HEK293 (cell line): Measurements from ENCODE around the gene TMEM174.

Source experiments
- CTCF ChIA-PET: fragments of 350-600 bp; formaldehyde crosslinking; extraction: SDS; loops from one replicate; lab custom pipeline; 2021; ENCODE audit warnings: antibody characterized with exemption; lab: Yijun Ruan, JAX
- POLR2A ChIA-PET: fragments of 300-600 bp; formaldehyde crosslinking; extraction: SDS; loops from one replicate; lab custom pipeline; 2020; ENCODE audit warnings: antibody characterized with exemption, inconsistent platforms; lab: Yijun Ruan, JAX
- H3K27ac ChIP-seq: fragments of 200-500 bp; sonication (Bioruptor generic); 2 replicates; pipeline ENCODE4 v1.5.1; 2014; ENCODE audit warnings: low read depth, low read length, control low read depth, inconsistent platforms; ENCODE audit errors: extremely low read depth
- H3K36me3 ChIP-seq, 2 experiments: fragments of 200-500 bp in 1 of 2; sonication (Bioruptor generic) in 1 of 2; 1 replicate in 1 of 2; 2 replicates in 1 of 2; pipeline ENCODE4 v1.5.1; 2014 to 2017; ENCODE audit warnings: inconsistent platforms in 2 of 2, low read length in 2 of 2; ENCODE audit not compliant: control insufficient read depth in 2 of 2, insufficient read depth in 1 of 2
- H3K4me1 ChIP-seq: fragments of 200-500 bp; sonication (Bioruptor generic); 2 replicates; pipeline ENCODE4 v1.5.1; 2014; ENCODE audit warnings: mild to moderate bottlenecking, low read length, inconsistent platforms; ENCODE audit not compliant: control insufficient read depth, insufficient read depth
- H3K4me3 ChIP-seq: 2 replicates; pipeline ENCODE4 v1.5.1; 2011; ENCODE audit warnings: low read depth, mild to moderate bottlenecking, control low read depth, low read length, moderate library complexity
- H3K9me3 ChIP-seq: fragments of 200-500 bp; sonication (Bioruptor generic); 2 replicates; pipeline ENCODE4 v1.5.1; 2014; ENCODE audit warnings: low read depth, low read length, inconsistent platforms; ENCODE audit not compliant: control insufficient read depth, insufficient read depth
- BCL11A ChIP-seq: fragments of 450-650 bp; formaldehyde crosslinking; IDR thresholded peaks from 2 replicates; pipeline ENCODE4 v1.5.1; 2016; ENCODE audit warnings: low read depth, missing biosample characterization, missing genetic modification characterization
- EGR2 ChIP-seq: fragments of 450-650 bp; formaldehyde crosslinking; IDR thresholded peaks from 2 replicates; pipeline ENCODE4 v1.5.1; 2016; ENCODE audit warnings: low read depth, missing biosample characterization, missing genetic modification characterization
- IKZF3 ChIP-seq: fragments of 450-650 bp; IDR thresholded peaks from 2 replicates; pipeline ENCODE4 v1.5.0; 2018; ENCODE audit warnings: missing biosample characterization, mild to moderate bottlenecking, missing genetic modification characterization, moderate library complexity
- MYNN ChIP-seq: fragments of 450-650 bp; formaldehyde crosslinking; IDR thresholded peaks from 2 replicates; pipeline ENCODE4 v1.5.1; 2016; ENCODE audit warnings: missing biosample characterization, missing genetic modification characterization, borderline replicate concordance
- PRDM1 ChIP-seq: fragments of 450-650 bp; formaldehyde crosslinking; IDR thresholded peaks from 2 replicates; pipeline ENCODE4; 2016; ENCODE audit warnings: missing biosample characterization, missing genetic modification characterization
- SCRT2 ChIP-seq: fragments of 450-650 bp; formaldehyde crosslinking; IDR thresholded peaks from 2 replicates; pipeline ENCODE4 v1.5.1; 2016; ENCODE audit warnings: missing biosample characterization, missing genetic modification characterization
- WT1 ChIP-seq: fragments of 450-650 bp; formaldehyde crosslinking; IDR thresholded peaks from 2 replicates; pipeline ENCODE4 v1.5.1; 2016; ENCODE audit warnings: missing biosample characterization, missing genetic modification characterization
- ZBTB17 ChIP-seq: fragments of 450-650 bp; formaldehyde crosslinking; IDR thresholded peaks from 2 replicates; pipeline ENCODE4 v1.5.1; 2016; ENCODE audit warnings: missing biosample characterization, missing genetic modification characterization
- ZBTB6 ChIP-seq: fragments of 450-650 bp; formaldehyde crosslinking; IDR thresholded peaks from 2 replicates; pipeline ENCODE4 v1.5.1; 2017; ENCODE audit warnings: missing biosample characterization, missing genetic modification characterization
- ZNF155 ChIP-seq: fragments of 450-650 bp; formaldehyde crosslinking; IDR thresholded peaks from 2 replicates; pipeline ENCODE4 v1.5.1; 2016; ENCODE audit warnings: missing biosample characterization, missing genetic modification characterization
- ZNF202 ChIP-seq: fragments of 450-650 bp; formaldehyde crosslinking; IDR thresholded peaks from 2 replicates; pipeline ENCODE4 v1.5.1; 2016; ENCODE audit warnings: missing biosample characterization, missing genetic modification characterization, borderline replicate concordance
- ZNF214 ChIP-seq: fragments of 450-650 bp; formaldehyde crosslinking; IDR thresholded peaks from 2 replicates; pipeline ENCODE4 v1.5.1; 2017; ENCODE audit warnings: missing biosample characterization, mild to moderate bottlenecking, missing genetic modification characterization, borderline replicate concordance
- ZNF223 ChIP-seq: fragments of 450-650 bp; formaldehyde crosslinking; IDR thresholded peaks from 2 replicates; pipeline ENCODE4 v1.5.1; 2016; ENCODE audit warnings: missing biosample characterization, missing genetic modification characterization
- ZNF335 ChIP-seq: fragments of 450-650 bp; formaldehyde crosslinking; conservative IDR thresholded peaks from 2 replicates; pipeline ENCODE4 v1.5.1; 2016; ENCODE audit warnings: missing biosample characterization, missing genetic modification characterization
- ZNF37A ChIP-seq: fragments of 450-650 bp; IDR thresholded peaks from 2 replicates; pipeline ENCODE4 v1.5.1; 2018; ENCODE audit warnings: missing biosample characterization, missing genetic modification characterization
- ZNF394 ChIP-seq: fragments of 450-650 bp; formaldehyde crosslinking; IDR thresholded peaks from 2 replicates; pipeline ENCODE4 v1.5.1; 2016; ENCODE audit warnings: missing biosample characterization, missing genetic modification characterization, mild to moderate bottlenecking, moderate library complexity, borderline replicate concordance
- ZNF423 ChIP-seq: fragments of 450-650 bp; formaldehyde crosslinking; IDR thresholded peaks from 2 replicates; pipeline ENCODE4 v1.5.1; 2016; ENCODE audit warnings: missing biosample characterization, missing genetic modification characterization
- ZNF501 ChIP-seq: fragments of 450-650 bp; formaldehyde crosslinking; IDR thresholded peaks from 2 replicates; pipeline ENCODE4 v1.5.1; 2016; ENCODE audit warnings: missing biosample characterization, missing genetic modification characterization
- ZNF571 ChIP-seq: fragments of 450-650 bp; formaldehyde crosslinking; IDR thresholded peaks from 2 replicates; pipeline ENCODE4 v1.5.0; 2017; ENCODE audit warnings: missing biosample characterization, missing genetic modification characterization
- ZNF596 ChIP-seq: fragments of 450-650 bp; IDR thresholded peaks from 2 replicates; pipeline ENCODE4 v1.5.0; 2018; ENCODE audit warnings: missing biosample characterization, mild to moderate bottlenecking, missing genetic modification characterization, moderate library complexity
- ZNF768 ChIP-seq: fragments of 450-650 bp; formaldehyde crosslinking; IDR thresholded peaks from 2 replicates; pipeline ENCODE4 v1.5.1; 2018; ENCODE audit warnings: missing biosample characterization, mild to moderate bottlenecking, missing genetic modification characterization
- ZNF776 ChIP-seq: fragments of 450-650 bp; formaldehyde crosslinking; IDR thresholded peaks from 2 replicates; pipeline ENCODE4 v1.5.0; 2017; ENCODE audit warnings: missing biosample characterization, missing genetic modification characterization, borderline replicate concordance
- ZNF830 ChIP-seq: fragments of 450-650 bp; IDR thresholded peaks from 2 replicates; pipeline ENCODE4 v1.5.0; 2018; ENCODE audit warnings: missing biosample characterization, missing genetic modification characterization, low read depth, mild to moderate bottlenecking, moderate library complexity
- ZNF843 ChIP-seq: fragments of 450-650 bp; formaldehyde crosslinking; IDR thresholded peaks from 2 replicates; pipeline ENCODE4 v1.5.1; 2016; ENCODE audit warnings: missing biosample characterization, missing genetic modification characterization
- ZSCAN30 ChIP-seq: fragments of 450-650 bp; IDR thresholded peaks from 2 replicates; pipeline ENCODE4 v1.5.1; 2018; ENCODE audit warnings: missing biosample characterization, mild to moderate bottlenecking, missing genetic modification characterization, moderate library complexity
- TF ChIP-seq, protein P1 (sequence below): fragments of 450-650 bp; formaldehyde crosslinking; IDR thresholded peaks from 2 replicates; pipeline ENCODE4 v1.5.1; 2017; ENCODE audit warnings: missing biosample characterization, missing genetic modification characterization
- TF ChIP-seq, protein P2 (sequence below): fragments of 450-650 bp; formaldehyde crosslinking; IDR thresholded peaks from 2 replicates; pipeline ENCODE4 v1.5.1; 2016; ENCODE audit warnings: missing biosample characterization, missing genetic modification characterization

Gene TMEM174

GRCh38 chr5:73126381-73126780 is 46.6 kb upstream of the TMEM174 start (continued):
- TF ChIP-seq ZNF37A (tag by site-specific recombination) (no peak), ZNF596 (no peak), ZNF214 (tag by site-specific recombination) (no peak)

DNA sequence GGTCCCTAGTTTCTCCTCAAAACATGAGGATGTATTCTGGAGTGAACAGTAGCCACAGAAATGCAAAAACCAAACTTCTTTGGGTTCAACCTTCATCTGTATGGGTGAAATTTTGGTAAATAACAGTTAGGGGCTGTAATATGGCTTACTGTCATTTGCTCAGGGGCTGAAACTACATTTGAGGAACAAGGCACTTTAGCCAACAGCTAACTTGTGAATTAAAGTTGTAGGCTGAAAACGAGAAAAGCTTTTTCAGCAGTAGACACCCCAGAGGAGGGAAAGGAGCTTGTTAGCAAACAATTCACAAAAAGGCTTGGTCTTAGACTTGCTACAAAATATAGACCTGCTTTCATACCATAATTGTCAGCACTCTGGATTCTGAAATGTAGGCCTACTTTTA is 46.0 kb upstream of the TMEM174 start:
- no peak for TF ChIP-seq ZSCAN30 (tag by site-specific recombination)
- no peak for TF ChIP-seq ZNF501 (tag by site-specific recombination)
- TF ChIP-seq PRDM1 (tag by site-specific recombination) = no peak
- no peak for TF ChIP-seq ZNF394 (tag by site-specific recombination)
- no peak for TF ChIP-seq ZNF202 (tag by site-specific recombination)
- no peak for TF ChIP-seq ZNF768
- TF ChIP-seq, protein P1, sequence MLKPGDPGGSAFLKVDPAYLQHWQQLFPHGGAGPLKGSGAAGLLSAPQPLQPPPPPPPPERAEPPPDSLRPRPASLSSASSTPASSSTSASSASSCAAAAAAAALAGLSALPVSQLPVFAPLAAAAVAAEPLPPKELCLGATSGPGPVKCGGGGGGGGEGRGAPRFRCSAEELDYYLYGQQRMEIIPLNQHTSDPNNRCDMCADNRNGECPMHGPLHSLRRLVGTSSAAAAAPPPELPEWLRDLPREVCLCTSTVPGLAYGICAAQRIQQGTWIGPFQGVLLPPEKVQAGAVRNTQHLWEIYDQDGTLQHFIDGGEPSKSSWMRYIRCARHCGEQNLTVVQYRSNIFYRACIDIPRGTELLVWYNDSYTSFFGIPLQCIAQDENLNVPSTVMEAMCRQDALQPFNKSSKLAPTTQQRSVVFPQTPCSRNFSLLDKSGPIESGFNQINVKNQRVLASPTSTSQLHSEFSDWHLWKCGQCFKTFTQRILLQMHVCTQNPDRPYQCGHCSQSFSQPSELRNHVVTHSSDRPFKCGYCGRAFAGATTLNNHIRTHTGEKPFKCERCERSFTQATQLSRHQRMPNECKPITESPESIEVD (tag by site-specific recombination) = no peak
- no peak for TF ChIP-seq ZNF223 (tag by site-specific recombination)
- TF ChIP-seq EGR2 (tag by site-specific recombination) = no peak
- TF ChIP-seq WT1 (tag by site-specific recombination) = no peak
- no peak for TF ChIP-seq BCL11A
- no peak for TF ChIP-seq ZNF776 (tag by site-specific recombination)
- no peak for TF ChIP-seq ZBTB17 (tag by site-specific recombination)
- TF ChIP-seq ZNF843 (tag by site-specific recombination) = no peak
- TF ChIP-seq MYNN (tag by site-specific recombination) = no peak
- TF ChIP-seq ZNF830 (tag by site-specific recombination) = no peak
- no peak for TF ChIP-seq IKZF3
- TF ChIP-seq, protein P2, sequence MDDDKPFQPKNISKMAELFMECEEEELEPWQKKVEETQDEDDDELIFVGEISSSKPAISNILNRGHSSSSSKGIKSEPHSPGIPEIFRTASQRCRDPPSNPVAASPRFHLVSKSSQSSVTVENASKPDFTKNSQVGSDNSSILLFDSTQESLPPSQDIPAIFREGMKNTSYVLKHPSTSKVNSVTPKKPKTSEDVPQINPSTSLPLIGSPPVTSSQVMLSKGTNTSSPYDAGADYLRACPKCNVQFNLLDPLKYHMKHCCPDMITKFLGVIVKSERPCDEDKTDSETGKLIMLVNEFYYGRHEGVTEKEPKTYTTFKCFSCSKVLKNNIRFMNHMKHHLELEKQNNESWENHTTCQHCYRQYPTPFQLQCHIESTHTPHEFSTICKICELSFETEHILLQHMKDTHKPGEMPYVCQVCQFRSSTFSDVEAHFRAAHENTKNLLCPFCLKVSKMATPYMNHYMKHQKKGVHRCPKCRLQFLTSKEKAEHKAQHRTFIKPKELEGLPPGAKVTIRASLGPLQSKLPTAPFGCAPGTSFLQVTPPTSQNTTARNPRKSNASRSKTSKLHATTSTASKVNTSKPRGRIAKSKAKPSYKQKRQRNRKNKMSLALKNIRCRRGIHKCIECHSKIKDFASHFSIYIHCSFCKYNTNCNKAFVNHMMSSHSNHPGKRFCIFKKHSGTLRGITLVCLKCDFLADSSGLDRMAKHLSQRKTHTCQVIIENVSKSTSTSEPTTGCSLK (tag by site-specific recombination) = no peak
- TF ChIP-seq ZNF335 = no peak
- TF ChIP-seq SCRT2 (tag by site-specific recombination) = no peak
- H3K4me1 ChIP-seq = no peaks in the 10 kb centered on the region
- no peaks in the 10 kb centered on the region for H3K9me3 ChIP-seq
- H3K4me3 ChIP-seq = no peak overlapping the region
- POLR2A ChIA-PET = no interaction called here
- CTCF ChIA-PET = no interaction called here
- H3K36me3 ChIP-seq = no peaks in the 10 kb centered on the region
- H3K27ac ChIP-seq = no peak overlapping the region

DNA sequence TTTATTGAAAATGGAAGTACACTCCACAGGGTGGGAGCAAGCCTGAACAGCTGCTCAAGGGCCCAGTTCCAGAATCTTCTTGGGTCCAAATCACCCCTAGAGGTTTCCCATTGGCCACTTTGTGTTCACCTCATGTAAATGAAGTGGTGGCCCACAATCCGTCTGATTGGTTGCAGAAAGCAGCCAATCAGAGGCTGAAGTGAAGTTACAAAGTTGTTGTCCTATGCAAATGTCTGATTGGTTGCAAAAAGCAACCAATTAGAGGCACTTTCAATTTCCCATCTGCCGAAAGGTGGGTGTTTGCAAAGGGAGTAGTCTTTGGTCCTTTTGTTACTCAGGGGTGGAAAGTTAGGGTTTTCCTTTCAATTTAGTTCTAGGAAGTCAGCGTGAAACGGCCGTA is 43.9 kb upstream of the TMEM174 start:
- no peaks in the 10 kb centered on the region for H3K9me3 ChIP-seq
- POLR2A ChIA-PET = no interaction called here
- no peak overlapping the region for H3K4me3 ChIP-seq
- TF ChIP-seq ZNF423 (tag by site-specific recombination) (no peak), ZNF155 (no peak), ZBTB6 (tag by site-specific recombination) (no peak), ZNF571 (tag by site-specific recombination) (no peak), WT1 (tag by site-specific recombination) (no peak), ZNF202 (tag by site-specific recombination) (no peak)
- CTCF ChIA-PET = interaction anchor here (0.6 kb wide), 1 partner anchor 17 kb away, joined by 4 read pairs; no protein-coding TSS in a partner anchor
- no peaks in the 10 kb centered on the region for H3K36me3 ChIP-seq
- H3K4me1 ChIP-seq = no peaks in the 10 kb centered on the region
- no peak overlapping the region for H3K27ac ChIP-seq
